ENCODE results near the gene MAP2K5. TPM values are rescaled to one million over a fixed set of nuclear protein-coding genes. Genes with fewer than 3 reads are reported as not detected.

Gene MAP2K5
- total RNA-seq, 1 donor from 2014 or later, result 14.9 TPM

- DNase-seq (ENCODE audit: low spot score), result no peak
Observed at GRCh38 chr15:67719330-67719959, 176.9 kb downstream of the MAP2K5 start.

GRCh38 chr15:67720556-67721175, 178.2 kb downstream of the MAP2K5 start:
- no peak for DNase-seq (ENCODE audit: low spot score)

- DNase-seq (ENCODE audit: low spot score), result no peak
Observed at GRCh38 chr15:67722030-67722817, 179.7 kb downstream of the MAP2K5 start.

GRCh38 chr15:67723294-67724024, 181.0 kb downstream of the MAP2K5 start:
- no peak for DNase-seq (ENCODE audit: low spot score)

- DNase-seq (ENCODE audit: low spot score), result no peak
Observed at GRCh38 chr15:67724691-67725375, 182.3 kb downstream of the MAP2K5 start.

- DNase-seq (ENCODE audit: low spot score), result no peak
Observed at GRCh38 chr15:67730135-67730534, 187.6 kb downstream of the MAP2K5 start.

GRCh38 chr15:67731112-67731721, 188.7 kb downstream of the MAP2K5 start:
- DNase-seq (ENCODE audit: low spot score), result no peak

GRCh38 chr15:67732164-67732563, 189.7 kb downstream of the MAP2K5 start:
- no peak for DNase-seq (ENCODE audit: low spot score)

GRCh38 chr15:67732671-67733374, 190.3 kb downstream of the MAP2K5 start:
- DNase-seq (ENCODE audit: low spot score), result no peak

GRCh38 chr15:67735896-67736295, 193.4 kb downstream of the MAP2K5 start:
- no peak for DNase-seq (ENCODE audit: low spot score)

GRCh38 chr15:67736810-67737209, 194.3 kb downstream of the MAP2K5 start:
- DNase-seq (ENCODE audit: low spot score), result no peak

GRCh38 chr15:67738056-67738455, 195.6 kb downstream of the MAP2K5 start:
- DNase-seq (ENCODE audit: low spot score), result no peak

- no peak for DNase-seq (ENCODE audit: low spot score)
Observed at GRCh38 chr15:67740405-67740804, 197.9 kb downstream of the MAP2K5 start.

GRCh38 chr15:67741308-67741707, 198.8 kb downstream of the MAP2K5 start:
- DNase-seq (ENCODE audit: low spot score), result no peak

- no peak for DNase-seq (ENCODE audit: low spot score)
Observed at GRCh38 chr15:67743558-67743957, 201.1 kb downstream of the MAP2K5 start.

- DNase-seq (ENCODE audit: low spot score), result no peak
Observed at GRCh38 chr15:67744331-67745072, 202.0 kb downstream of the MAP2K5 start.

- DNase-seq (ENCODE audit: low spot score), result no peak
Observed at GRCh38 chr15:67745073-67746006, 202.8 kb downstream of the MAP2K5 start.

GRCh38 chr15:67746022-67746421, 203.5 kb downstream of the MAP2K5 start:
- no peak for DNase-seq (ENCODE audit: low spot score)

Data from mesenteric fat pad (tissue), 1 donor.